Muscle of leg (tissue), 11 donors: ENCODE results near the gene RILPL1. TPM values are rescaled to one million over a fixed set of nuclear protein-coding genes. Genes with fewer than 3 reads are reported as not detected.
"Not testable (repeated sequence)": the region's sequence is repeated elsewhere in the genome, so short reads cannot be mapped to it uniquely, and the experiment has no call there.

Source experiments
- DNase-seq: peaks from one replicate; pipeline ENCODE4 v3.0.0; 2013
- H3K27ac ChIP-seq: one replicate; pipeline ENCODE4 v1.5.1; 2013; ENCODE audit warnings: mild to moderate bottlenecking, low read length, control low read depth
- H3K27me3 ChIP-seq: one replicate; pipeline ENCODE4 v1.6.1; 2013; ENCODE audit warnings: low read length; ENCODE audit not compliant: control insufficient read depth, insufficient read depth
- H3K36me3 ChIP-seq: one replicate; pipeline ENCODE4 v1.6.1; 2013; ENCODE audit warnings: low read length; ENCODE audit not compliant: control insufficient read depth, insufficient read depth
- H3K4me1 ChIP-seq: one replicate; pipeline ENCODE4 v1.6.1; 2013; ENCODE audit warnings: low read length; ENCODE audit not compliant: control insufficient read depth, insufficient read depth
- H3K4me3 ChIP-seq: one replicate; pipeline ENCODE4 v1.5.1; 2013; ENCODE audit warnings: low read length, control low read depth
- H3K9me3 ChIP-seq: replicated peaks from 2 replicates; pipeline ENCODE4 v1.6.1; 2013; ENCODE audit warnings: low read depth, low read length; ENCODE audit not compliant: control insufficient read depth
- WGBS: methylation state at CpG from one replicate; pipeline ENCODE4 v1.1.5; 2013; ENCODE audit warnings: missing lambda C conversion rate; ENCODE audit not compliant: insufficient coverage; 5-methylcytosine and 5-hydroxymethylcytosine counted together
- polyA plus RNA-seq, 8 donors: library from polyadenylated mRNA; unstranded; fragments of 120-200 nt; gene quantifications; one replicate each; pipeline versions ENCODE4 v1.2.1 to v1.2.3, GENCODE V29; 2013; ENCODE audit warnings: inconsistent platforms in 1 of 8, low replicate concordance in 1 of 8; ENCODE audit not compliant: insufficient read length in 8 of 8, insufficient read depth in 1 of 8
- total RNA-seq: library from RNA; stranded (reverse); fragments of 120-200 nt; gene quantifications from one replicate; pipeline ENCODE4 v1.2.4, GENCODE V29; 2013

RILPL1 gene
- total and polyA plus RNA-seq, 9 donors = 24.8 to 38.3 (median 30.7) TPM

GRCh38 chr12:123559468-123559867 lies 25.9 kb upstream of the RILPL1 start:
- WGBS = no CpG with 5 or more reads among the region's 3 CpGs
- peak; percentile 51 for DNase-seq
- Histone ChIP-seq H3K4me3 (no peak overlapping the region), H3K9me3 (no peaks in the 10 kb centered on the region), H3K4me1 (no peaks in the 10 kb centered on the region), H3K36me3 (no peaks in the 10 kb centered on the region), H3K27ac (no peak overlapping the region), H3K27me3 (no peaks in the 10 kb centered on the region)

DNA sequence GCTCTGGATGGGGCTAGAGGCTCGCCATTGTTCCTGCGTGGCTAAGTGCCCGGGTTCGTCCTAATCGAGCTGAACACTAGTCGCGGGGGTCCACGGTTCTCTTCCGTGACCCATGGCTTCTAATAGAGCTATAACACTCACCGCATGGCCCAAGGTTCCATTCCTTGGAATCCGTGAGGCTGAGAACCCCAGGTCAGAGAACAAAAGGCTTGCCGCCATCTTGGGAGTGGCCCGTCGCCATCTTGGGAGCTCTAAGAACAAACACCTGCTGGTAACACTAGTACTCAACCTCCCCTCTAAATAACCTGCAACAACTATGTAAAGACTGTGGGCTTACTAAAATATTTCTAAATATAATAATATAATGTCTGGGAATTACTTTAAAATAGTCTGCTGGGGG lies 25.0 kb upstream of the RILPL1 start:
- H3K9me3 ChIP-seq, H3K4me3 ChIP-seq, H3K27ac ChIP-seq, DNase-seq, H3K27me3 ChIP-seq, H3K36me3 ChIP-seq, H3K4me1 ChIP-seq: not testable (repeated sequence)
- WGBS = 95% methylated on average over 11 of the region's 14 CpGs

GRCh38 chr12:123554843-123555242 lies 21.3 kb upstream of the RILPL1 start:
- not testable (repeated sequence) for H3K4me3 ChIP-seq, H3K9me3 ChIP-seq, H3K4me1 ChIP-seq, H3K36me3 ChIP-seq, DNase-seq, H3K27ac ChIP-seq, H3K27me3 ChIP-seq
- WGBS = 94% methylated on average over 2 of the region's 5 CpGs

DNA sequence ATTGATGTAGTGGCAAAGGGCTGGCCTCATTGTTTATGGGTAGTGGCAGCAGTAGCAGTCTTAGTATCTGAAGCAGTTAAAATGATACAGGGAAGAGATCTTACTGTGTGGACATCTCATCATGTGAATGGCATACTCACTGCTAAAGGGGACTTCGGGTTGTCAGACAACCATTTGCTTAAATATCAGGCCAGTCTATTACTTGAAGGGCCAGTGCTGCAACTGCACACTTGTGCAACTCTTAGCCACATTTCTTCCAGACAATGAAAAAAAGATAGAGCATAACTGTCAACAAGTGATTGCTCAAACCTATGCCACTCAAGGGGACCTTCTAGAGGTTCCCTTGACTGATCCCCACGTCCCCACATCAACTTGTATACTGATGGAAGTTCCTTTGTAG lies 20.6 kb upstream of the RILPL1 start:
- not testable (repeated sequence) for DNase-seq, H3K36me3 ChIP-seq, H3K27me3 ChIP-seq, H3K4me3 ChIP-seq, H3K9me3 ChIP-seq, H3K27ac ChIP-seq, H3K4me1 ChIP-seq
- 80% methylated on average over 1 of the region's 2 CpGs for WGBS

DNA sequence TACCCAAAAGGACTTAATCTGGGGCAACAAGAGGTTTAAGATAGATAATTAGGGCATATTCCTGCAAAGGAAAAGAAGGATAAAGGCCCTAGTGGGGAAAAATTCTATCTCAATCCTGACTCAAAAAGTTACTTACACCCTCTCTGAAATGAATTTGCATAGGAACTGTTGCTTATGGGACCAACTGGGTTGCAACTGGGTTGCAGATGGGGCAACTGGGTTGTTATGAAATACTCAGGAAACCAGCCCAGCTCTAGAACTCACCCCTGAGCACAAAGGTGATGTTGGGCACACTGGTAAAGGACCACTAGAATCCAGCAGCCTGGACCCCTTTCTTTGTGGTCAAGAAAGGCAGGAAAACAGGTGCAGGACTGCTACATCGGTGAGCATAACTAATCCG lies 17.2 kb upstream of the RILPL1 start:
- Histone ChIP-seq H3K27me3 (peaks cover 3% of the 10 kb centered on the region), H3K4me3 (no peak overlapping the region), H3K27ac (no peak overlapping the region), H3K4me1 (no peaks in the 10 kb centered on the region), H3K36me3 (no peaks in the 10 kb centered on the region), H3K9me3 (no peaks in the 10 kb centered on the region)
- 92% methylated on average over 2 of the region's 2 CpGs for WGBS
- no peak for DNase-seq

DNA sequence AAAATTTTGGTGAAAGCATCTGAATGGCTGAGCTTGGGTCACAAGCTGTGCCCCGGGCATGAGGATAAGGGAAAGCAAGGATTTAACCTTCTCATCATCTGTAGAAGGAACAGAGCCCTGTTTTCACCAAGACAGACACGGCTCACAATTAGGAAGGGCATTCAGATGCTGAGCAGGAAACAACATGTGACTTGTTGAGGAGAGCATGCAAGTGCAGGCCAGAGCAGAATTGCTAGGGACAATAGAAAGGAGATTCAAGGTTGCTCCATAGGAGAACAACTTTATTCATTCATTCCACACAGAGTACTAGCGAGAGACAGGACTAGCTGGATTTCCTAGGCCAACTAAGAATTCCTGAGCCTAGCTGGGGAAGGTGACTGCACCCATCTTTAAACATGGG lies 14.6 kb upstream of the RILPL1 start:
- no peak for DNase-seq
- no CpG with 5 or more reads among the region's 3 CpGs for WGBS
- H3K36me3 ChIP-seq = no peaks in the 10 kb centered on the region
- H3K9me3 ChIP-seq = no peaks in the 10 kb centered on the region
- peaks cover 3% of the 10 kb centered on the region for H3K27me3 ChIP-seq
- no peaks in the 10 kb centered on the region for H3K4me1 ChIP-seq
- no peak overlapping the region for H3K27ac ChIP-seq
- H3K4me3 ChIP-seq = no peak overlapping the region

- Histone ChIP-seq H3K4me1 (no peaks in the 10 kb centered on the region), H3K36me3 (no peaks in the 10 kb centered on the region), H3K27ac (no peak overlapping the region), H3K4me3 (no peak overlapping the region), H3K9me3 (no peaks in the 10 kb centered on the region), H3K27me3 (peaks cover 3% of the 10 kb centered on the region)
- no peak for DNase-seq
Measured at GRCh38 chr12:123546281-123546680, 12.8 kb upstream of the RILPL1 start.

- 30% methylated on average over 2 of the region's 4 CpGs for WGBS
- no peak for DNase-seq
- Histone ChIP-seq H3K4me1 (no peaks in the 10 kb centered on the region), H3K36me3 (no peaks in the 10 kb centered on the region), H3K27me3 (peaks cover 8% of the 10 kb centered on the region), H3K4me3 (no peak overlapping the region), H3K9me3 (no peaks in the 10 kb centered on the region), H3K27ac (no peak overlapping the region)
Measured at GRCh38 chr12:123543541-123543940, 10.0 kb upstream of the RILPL1 start.

DNA sequence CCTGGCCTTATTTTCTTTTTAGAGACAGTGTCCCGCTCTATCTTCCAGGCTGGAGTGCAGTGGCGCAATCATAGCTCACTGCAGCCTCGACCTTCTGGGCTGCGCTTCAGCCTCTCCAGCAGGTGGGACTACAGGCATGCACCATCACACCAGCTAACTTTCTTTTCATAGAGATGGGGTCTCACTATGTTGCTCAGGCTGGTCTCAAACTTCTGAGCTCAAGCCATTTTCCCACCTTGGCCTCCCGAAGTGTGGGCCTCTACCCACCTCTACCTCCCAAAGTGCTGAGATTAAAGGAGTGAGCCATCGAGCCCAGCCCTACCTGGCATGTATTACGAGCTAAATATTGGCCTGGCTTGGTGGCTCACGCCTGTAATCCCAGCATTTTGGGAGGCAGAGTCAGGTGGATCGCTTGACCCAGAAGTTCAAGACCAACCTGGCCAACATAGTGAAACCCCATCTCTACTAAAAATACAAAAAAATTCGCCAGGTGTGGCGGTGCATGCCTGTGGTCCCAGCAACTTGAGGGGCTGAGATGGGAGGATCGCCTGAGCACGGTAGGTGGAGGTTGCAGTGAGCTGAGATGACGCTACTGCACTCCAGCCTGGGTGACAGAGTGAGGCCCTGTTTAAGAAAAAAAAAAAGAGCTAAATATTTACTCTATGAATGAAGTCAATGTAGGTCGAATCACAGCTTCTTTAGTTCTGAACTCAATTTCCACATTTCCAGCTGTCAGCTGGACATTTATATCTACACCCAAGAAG lies 7.6 kb upstream of the RILPL1 start:
- no peak overlapping the region for H3K4me3 ChIP-seq
- WGBS = 84% methylated on average over 12 of the region's 15 CpGs
- DNase-seq = no peak

DNA sequence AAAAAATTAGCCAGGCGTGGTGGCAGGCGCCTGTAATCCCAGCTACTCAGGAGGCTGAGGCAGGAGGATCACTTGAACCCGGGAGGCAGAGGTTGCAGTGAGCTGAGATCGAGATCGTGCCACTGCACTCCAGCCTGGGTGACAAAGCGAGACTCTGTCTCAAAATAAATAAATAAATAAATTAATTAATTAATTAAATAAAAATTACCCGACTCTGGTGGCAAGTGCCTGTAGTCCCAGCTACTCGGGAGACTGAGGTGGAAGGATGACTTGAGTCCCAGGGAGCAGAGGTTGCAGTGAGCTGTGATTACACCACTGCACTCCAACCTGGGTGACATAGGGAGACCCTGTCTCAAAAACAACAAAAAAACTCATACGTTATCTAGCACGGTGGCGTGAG lies 2.4 kb upstream of the RILPL1 start:
- Histone ChIP-seq H3K4me1 (peaks cover 26% of the 10 kb centered on the region), H3K27me3 (peaks cover 11% of the 10 kb centered on the region)
- H3K9me3 ChIP-seq, DNase-seq, H3K4me3 ChIP-seq, H3K27ac ChIP-seq, H3K36me3 ChIP-seq: not testable (repeated sequence)
- 40% methylated on average over 1 of the region's 11 CpGs for WGBS

More for the DNA sequence above, 7.6 kb upstream of the RILPL1 start:
- Histone ChIP-seq H3K4me1 (no peaks in the 10 kb centered on the region), H3K27me3 (peaks cover 11% of the 10 kb centered on the region), H3K9me3 (no peaks in the 10 kb centered on the region), H3K36me3 (no peaks in the 10 kb centered on the region), H3K27ac (no peak overlapping the region)
